IPS-18c (cell line): ENCODE results near the gene TREH.
A peak's percentile ranks its signal among the peaks of the same experiment; 100 is the strongest.
"Not testable (repeated sequence)": the region's sequence is repeated elsewhere in the genome, so short reads cannot be mapped to it uniquely, and the experiment has no call there.

Source experiments
- H3K4me3 ChIP-seq: 2 replicates; pipeline ENCODE4 v1.7.0; 2013; ENCODE audit warnings: low read depth, mild to moderate bottlenecking, low read length, moderate library complexity; ENCODE audit not compliant: insufficient read depth
- H3K9me3 ChIP-seq: one replicate; pipeline ENCODE4 v1.6.1; 2013; ENCODE audit warnings: mild to moderate bottlenecking, low read length, moderate library complexity; ENCODE audit not compliant: control insufficient read depth, insufficient read depth

TREH gene

GRCh38 chr11:118615282-118615975, 64.0 kb downstream of the TREH start:
- no peak overlapping the region for H3K4me3 ChIP-seq

GRCh38 chr11:118614511-118614910, 64.9 kb downstream of the TREH start:
- Histone ChIP-seq H3K4me3 (no peak overlapping the region), H3K9me3 (no peaks in the 10 kb centered on the region)

More at GRCh38 chr11:118615282-118615975, 64.0 kb downstream of the TREH start:
- H3K9me3 ChIP-seq: no peaks in the 10 kb centered on the region

GRCh38 chr11:118612378-118612777, 67.1 kb downstream of the TREH start:
- no peaks in the 10 kb centered on the region for H3K9me3 ChIP-seq
- H3K4me3 ChIP-seq: no peak overlapping the region

- not testable (repeated sequence) for H3K9me3 ChIP-seq, H3K4me3 ChIP-seq
Measured at GRCh38 chr11:118611433-118611795, 68.0 kb downstream of the TREH start.

GRCh38 chr11:118610773-118611432, 68.5 kb downstream of the TREH start:
- H3K9me3 ChIP-seq: no peaks in the 10 kb centered on the region
- H3K4me3 ChIP-seq: peak overlapping the region; percentile 48

GRCh38 chr11:118610225-118610772, 69.2 kb downstream of the TREH start:
- H3K4me3 ChIP-seq: peak overlapping the region; percentile 48
- no peaks in the 10 kb centered on the region for H3K9me3 ChIP-seq

GRCh38 chr11:118609380-118610224, 69.8 kb downstream of the TREH start:
- no peaks in the 10 kb centered on the region for H3K9me3 ChIP-seq
- H3K4me3 ChIP-seq: peak overlapping the region; percentile 57

GRCh38 chr11:118608360-118609227, 70.9 kb downstream of the TREH start:
- no peaks in the 10 kb centered on the region for H3K9me3 ChIP-seq
- H3K4me3 ChIP-seq: peak overlapping the region; percentile 57

- Histone ChIP-seq H3K9me3 (no peaks in the 10 kb centered on the region), H3K4me3 (peak within 1 kb of the TSS; percentile 57)
Measured at GRCh38 chr11:118607401-118608359, 71.8 kb downstream of the TREH start, which contains the start of gene PHLDB1. Gene PHLDB1, plus strand, starts transcription at chr11:118607615. Its CDS starts 6,222 bp downstream, at chr11:118613837.
